Large intestine (tissue), 3 donors: ENCODE results near the gene CLASRP. TPM values are rescaled to one million over a fixed set of nuclear protein-coding genes. Genes with fewer than 3 reads are reported as not detected.
"Not testable (repeated sequence)": the region's sequence is repeated elsewhere in the genome, so short reads cannot be mapped to it uniquely, and the experiment has no call there.

ENCODE experiments used
- DNase-seq, 2 donors: peaks; one replicate each; pipeline versions ENCODE4 v3.0.0 to v3.0.0-alpha.2; 2013
- H3K27ac ChIP-seq: one replicate; pipeline ENCODE4 v1.5.1; 2013; ENCODE audit warnings: low read length
- H3K27me3 ChIP-seq: 2 replicates; pipeline ENCODE4 v1.6.1; 2013; ENCODE audit warnings: low read length; ENCODE audit not compliant: control insufficient read depth, insufficient read depth
- H3K36me3 ChIP-seq: 2 replicates; pipeline ENCODE4 v1.6.1; 2013; ENCODE audit warnings: low read length; ENCODE audit not compliant: control insufficient read depth, insufficient read depth
- H3K4me1 ChIP-seq: one replicate; pipeline ENCODE4 v1.6.1; 2013; ENCODE audit warnings: low read length; ENCODE audit not compliant: control insufficient read depth, insufficient read depth
- H3K4me3 ChIP-seq: one replicate; pipeline ENCODE4 v1.5.1; 2013; ENCODE audit warnings: low read length
- H3K9me3 ChIP-seq: one replicate; pipeline ENCODE4 v1.6.1; 2013; ENCODE audit warnings: mild to moderate bottlenecking, low read depth, low read length, moderate library complexity; ENCODE audit not compliant: control insufficient read depth
- WGBS: methylation state at CpG from one replicate; pipeline ENCODE4 v1.1.5; 2013; ENCODE audit warnings: low lambda C conversion rate; ENCODE audit not compliant: insufficient coverage; 5-methylcytosine and 5-hydroxymethylcytosine counted together
- polyA plus RNA-seq: library from polyadenylated mRNA; unstranded; fragments of 120-200 nt; gene quantifications from one replicate; pipeline ENCODE4 v1.2.1, GENCODE V29; 2013

Gene CLASRP
- polyA plus RNA-seq, 1 donor: 81.6 TPM

- peaks cover 6% of the 10 kb centered on the region for H3K36me3 ChIP-seq
- H3K27ac ChIP-seq: peak overlapping the region; percentile 84
- H3K27me3 ChIP-seq: no peaks in the 10 kb centered on the region
- peaks cover 82% of the 10 kb centered on the region for H3K4me1 ChIP-seq
- no peak for DNase-seq
- WGBS: no CpG with 5 or more reads among the region's 7 CpGs
- no peak overlapping the region for H3K4me3 ChIP-seq
- no peaks in the 10 kb centered on the region for H3K9me3 ChIP-seq
Measured at GRCh38 chr19:45102481-45102880, 63.6 kb downstream of the CLASRP start.

DNA sequence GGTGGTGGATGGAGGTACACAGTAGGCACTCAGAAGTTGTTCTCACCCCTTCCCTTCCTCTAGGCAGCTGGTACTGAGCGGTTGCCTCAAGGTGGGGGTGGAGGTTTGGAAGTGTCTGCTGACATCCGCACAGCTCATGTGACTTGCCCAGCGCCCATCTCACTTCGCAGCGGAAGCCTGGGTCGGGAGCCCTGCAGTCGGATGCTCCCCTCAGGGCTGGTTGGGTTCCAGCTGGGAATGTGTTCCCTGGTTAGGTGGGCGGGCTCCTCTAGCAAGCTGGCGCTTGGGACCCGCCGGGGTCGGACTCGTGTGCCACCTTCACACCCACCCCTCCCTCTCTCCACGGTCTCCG lies 64.3 kb downstream of the CLASRP start:
- WGBS: no CpG with 5 or more reads among the region's 15 CpGs

GRCh38 chr19:45103508-45104319 lies 64.9 kb downstream of the CLASRP start:
- Histone ChIP-seq H3K4me1 (peaks cover 70% of the 10 kb centered on the region), H3K27me3 (no peaks in the 10 kb centered on the region), H3K9me3 (no peaks in the 10 kb centered on the region), H3K36me3 (peaks cover 6% of the 10 kb centered on the region), H3K4me3 (peak overlapping the region; percentile 28), H3K27ac (peak overlapping the region; percentile 84)
- peak; percentile 82 to 93 for DNase-seq
- no CpG with 5 or more reads among the region's 26 CpGs for WGBS

More for the DNA sequence above, 64.3 kb downstream of the CLASRP start:
- peak in 1 of 2 donors; percentile 57 for DNase-seq
- Histone ChIP-seq H3K27ac (peak overlapping the region; percentile 84), H3K4me1 (peaks cover 75% of the 10 kb centered on the region), H3K9me3 (no peaks in the 10 kb centered on the region), H3K36me3 (peaks cover 6% of the 10 kb centered on the region), H3K27me3 (no peaks in the 10 kb centered on the region), H3K4me3 (peak overlapping the region; percentile 28)

- Histone ChIP-seq H3K4me3 (no peak overlapping the region), H3K9me3 (no peaks in the 10 kb centered on the region), H3K36me3 (peaks cover 6% of the 10 kb centered on the region), H3K27me3 (no peaks in the 10 kb centered on the region), H3K4me1 (peaks cover 61% of the 10 kb centered on the region), H3K27ac (peak overlapping the region; percentile 84)
- peak in 1 of 2 donors; percentile 66 for DNase-seq
- WGBS: no CpG with 5 or more reads among the region's 16 CpGs
Measured at GRCh38 chr19:45104658-45105349, 66.0 kb downstream of the CLASRP start.

DNA sequence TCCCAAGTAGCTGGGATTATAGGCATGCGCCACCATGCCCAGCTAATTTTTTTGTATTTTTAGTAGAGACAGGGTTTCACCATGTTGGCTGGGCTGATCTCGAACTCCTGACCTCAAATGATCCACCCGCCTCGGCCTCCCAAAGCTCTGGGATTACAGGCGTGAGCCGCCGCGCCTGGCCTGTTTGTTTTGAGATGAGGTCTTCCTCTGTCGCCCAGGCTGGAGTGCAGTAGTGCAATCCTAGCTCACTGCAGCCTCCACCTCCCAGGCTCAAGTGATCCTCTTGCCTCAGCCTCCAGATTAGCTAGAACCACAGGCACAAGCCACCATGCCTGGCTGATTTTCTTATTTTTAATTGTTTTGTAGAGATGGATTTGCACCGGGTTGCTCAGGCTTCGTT lies 67.5 kb downstream of the CLASRP start:
- WGBS: no CpG with 5 or more reads among the region's 11 CpGs
- not testable (repeated sequence) for H3K27ac ChIP-seq, DNase-seq, H3K4me3 ChIP-seq, H3K36me3 ChIP-seq, H3K27me3 ChIP-seq, H3K9me3 ChIP-seq
- H3K4me1 ChIP-seq: peaks cover 49% of the 10 kb centered on the region

- DNase-seq: no peak
- H3K27ac ChIP-seq: no peak overlapping the region
- H3K27me3 ChIP-seq: no peaks in the 10 kb centered on the region
- H3K4me1 ChIP-seq: peaks cover 48% of the 10 kb centered on the region
- H3K4me3 ChIP-seq: no peak overlapping the region
- 85% methylated on average over 4 of the region's 12 CpGs for WGBS
- H3K36me3 ChIP-seq: no peaks in the 10 kb centered on the region
- no peaks in the 10 kb centered on the region for H3K9me3 ChIP-seq
Measured at GRCh38 chr19:45107621-45108150, 68.8 kb downstream of the CLASRP start.

- Histone ChIP-seq H3K36me3 (no peaks in the 10 kb centered on the region), H3K4me1 (peaks cover 45% of the 10 kb centered on the region), H3K9me3 (no peaks in the 10 kb centered on the region), H3K27me3 (no peaks in the 10 kb centered on the region), H3K4me3 (no peak overlapping the region), H3K27ac (no peak overlapping the region)
- peak in 1 of 2 donors; percentile 1 for DNase-seq
- WGBS: no CpG with 5 or more reads among the region's 5 CpGs
Measured at GRCh38 chr19:45110851-45111266, 72.0 kb downstream of the CLASRP start.

- WGBS: no CpG with 5 or more reads among the region's 11 CpGs
- Histone ChIP-seq H3K4me1 (peaks cover 51% of the 10 kb centered on the region), H3K27me3 (no peaks in the 10 kb centered on the region), H3K27ac (peak overlapping the region; percentile 84), H3K36me3 (no peaks in the 10 kb centered on the region), H3K9me3 (no peaks in the 10 kb centered on the region), H3K4me3 (no peak overlapping the region)
- peak in 1 of 2 donors; percentile 3 for DNase-seq
Measured at GRCh38 chr19:45112111-45112827, 73.4 kb downstream of the CLASRP start.

- H3K36me3 ChIP-seq: no peaks in the 10 kb centered on the region
- H3K9me3 ChIP-seq: no peaks in the 10 kb centered on the region
- H3K4me3 ChIP-seq: peak overlapping the region; percentile 8
- H3K27ac ChIP-seq: peak overlapping the region; percentile 84
- no CpG with 5 or more reads among the region's 9 CpGs for WGBS
- H3K4me1 ChIP-seq: peaks cover 62% of the 10 kb centered on the region
- peak; percentile 71 to 86 for DNase-seq
- H3K27me3 ChIP-seq: no peaks in the 10 kb centered on the region
Measured at GRCh38 chr19:45113628-45114027, 74.8 kb downstream of the CLASRP start.

DNA sequence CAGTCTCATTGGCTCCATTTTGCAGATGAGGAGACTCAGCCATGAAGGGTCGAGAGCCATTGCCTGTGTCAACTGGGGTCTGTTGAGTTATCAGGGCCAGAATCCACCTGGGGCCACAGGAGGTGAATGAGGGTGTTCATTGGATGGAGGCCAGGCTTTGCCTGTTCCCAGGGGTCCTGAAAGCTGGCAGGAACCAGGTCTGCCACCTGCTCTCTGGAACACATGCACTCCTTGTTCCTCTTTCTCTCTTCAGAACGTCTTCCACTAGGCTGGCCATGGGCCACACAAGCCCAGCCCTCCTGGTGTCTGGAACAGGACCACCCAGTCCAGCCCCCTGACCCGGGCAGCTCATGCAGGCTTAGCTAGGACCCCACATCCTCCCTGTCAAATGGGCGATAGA lies 75.3 kb downstream of the CLASRP start:
- Histone ChIP-seq H3K4me3 (no peak overlapping the region), H3K9me3 (no peaks in the 10 kb centered on the region), H3K27ac (peak overlapping the region; percentile 84), H3K36me3 (no peaks in the 10 kb centered on the region), H3K4me1 (peaks cover 59% of the 10 kb centered on the region), H3K27me3 (no peaks in the 10 kb centered on the region)
- DNase-seq: no peak
- WGBS: no CpG with 5 or more reads among the region's 4 CpGs
